Activated naive CD4-positive, alpha-beta T cell treated with anti-CD3 and anti-CD28 coated beads, Interleukin-2, amount 50 U/mL, for 16 hours (primary cell): ENCODE results near the gene NLK.
"Not testable (repeated sequence)": the region's sequence is repeated elsewhere in the genome, so short reads cannot be mapped to it uniquely, and the experiment has no call there.

ENCODE experiments used
- DNase-seq: peaks from one replicate; pipeline ENCODE4 v3.0.0-alpha.2; 2020

The NLK gene

DNA sequence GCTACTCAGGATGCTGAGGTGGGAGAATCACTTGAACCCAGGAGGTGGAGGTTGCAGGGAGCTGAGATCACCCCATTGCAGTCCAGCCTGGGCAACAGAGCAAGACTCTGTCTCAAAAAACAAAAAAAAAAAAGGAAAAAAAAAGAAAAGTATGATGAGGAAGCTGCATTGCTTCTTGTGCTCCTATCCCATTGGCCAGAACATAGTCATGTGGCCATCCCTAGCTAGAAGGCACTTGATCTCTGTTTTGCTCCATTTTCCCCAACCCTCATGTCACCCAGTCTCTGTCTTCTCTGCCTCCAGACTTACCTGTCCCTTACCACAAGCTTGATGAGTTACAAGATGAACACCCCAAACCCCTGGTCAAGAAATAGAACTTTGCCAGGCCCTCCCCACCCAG lies 163.8 kb downstream of the NLK start:
- DNase-seq, result no peak

DNA sequence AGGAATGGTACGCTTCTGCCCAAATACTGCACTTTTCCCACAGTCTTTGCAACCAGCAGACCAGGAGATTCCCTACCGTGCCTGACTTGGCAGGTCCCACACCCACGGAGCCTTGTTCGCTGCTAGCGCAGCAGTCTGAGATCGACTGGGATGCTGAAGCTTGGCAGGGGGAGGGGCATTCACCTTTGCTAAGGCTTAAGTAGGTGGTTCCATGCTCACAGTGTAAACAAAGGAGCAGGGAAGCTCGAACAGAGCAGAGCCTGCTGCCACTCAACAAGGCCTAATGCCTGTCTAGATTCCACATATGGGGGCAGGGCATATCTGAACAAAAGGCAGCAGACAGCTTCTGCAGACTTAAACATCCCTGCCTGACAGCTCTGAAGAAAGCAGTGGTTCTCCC lies 169.3 kb downstream of the NLK start:
- DNase-seq, result no peak

DNA sequence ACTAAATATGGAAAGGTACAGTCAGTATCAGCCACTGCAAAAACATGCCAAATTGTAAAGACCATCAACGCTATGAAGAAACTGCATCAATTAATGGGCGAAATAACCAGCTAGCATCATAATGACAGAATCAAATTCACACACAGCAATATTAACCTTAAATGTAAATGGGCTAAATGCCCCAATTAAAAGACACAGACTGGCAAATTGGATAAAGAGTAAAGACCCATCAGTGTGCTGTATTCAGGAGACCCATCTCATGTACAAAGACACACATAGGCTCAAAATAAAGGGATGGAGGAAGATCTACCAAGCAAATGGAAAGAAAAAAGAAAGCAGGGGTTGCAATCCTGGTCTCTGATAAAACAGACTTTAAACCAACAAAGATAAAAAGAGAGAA lies 171.1 kb downstream of the NLK start:
- DNase-seq, result not testable (repeated sequence)

DNA sequence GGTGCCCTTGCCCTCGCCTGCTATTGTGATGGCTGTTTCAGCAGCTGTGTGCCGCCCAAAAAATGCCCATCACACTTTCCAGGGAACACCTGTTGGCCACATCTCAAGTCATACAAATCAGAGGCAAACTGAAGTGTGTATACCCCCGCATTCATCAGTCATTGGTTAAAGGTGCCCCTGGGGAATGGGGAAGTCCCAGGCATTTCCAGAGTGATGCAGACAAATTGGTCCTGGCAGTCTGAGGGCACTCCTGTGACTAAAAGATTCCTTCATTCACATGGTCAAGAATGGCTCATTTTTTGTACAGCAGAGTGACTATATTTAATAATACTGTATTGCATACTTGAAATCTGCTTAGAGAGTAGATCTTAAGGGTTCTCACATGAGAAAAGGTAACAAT lies 173.6 kb downstream of the NLK start:
- no peak for DNase-seq

DNA sequence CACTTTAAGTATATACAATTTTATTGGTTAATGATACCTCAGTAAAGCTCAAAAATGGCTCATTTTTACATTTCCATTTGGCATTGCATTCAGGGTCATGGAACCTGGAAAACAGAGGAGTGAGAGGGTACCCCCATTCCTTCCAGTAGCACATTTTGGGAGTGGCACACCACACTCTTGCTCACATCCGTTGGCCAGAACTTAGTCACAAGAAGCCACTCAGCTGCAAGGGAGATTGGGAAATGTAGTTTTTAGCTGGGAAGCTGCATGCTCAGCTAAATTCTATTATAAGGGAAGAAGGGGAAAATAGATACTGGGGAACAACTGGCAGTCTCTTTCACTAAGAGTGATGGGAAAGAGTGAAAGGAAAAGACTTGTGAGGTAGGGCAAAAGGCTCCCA lies 174.1 kb downstream of the NLK start:
- no peak for DNase-seq

DNA sequence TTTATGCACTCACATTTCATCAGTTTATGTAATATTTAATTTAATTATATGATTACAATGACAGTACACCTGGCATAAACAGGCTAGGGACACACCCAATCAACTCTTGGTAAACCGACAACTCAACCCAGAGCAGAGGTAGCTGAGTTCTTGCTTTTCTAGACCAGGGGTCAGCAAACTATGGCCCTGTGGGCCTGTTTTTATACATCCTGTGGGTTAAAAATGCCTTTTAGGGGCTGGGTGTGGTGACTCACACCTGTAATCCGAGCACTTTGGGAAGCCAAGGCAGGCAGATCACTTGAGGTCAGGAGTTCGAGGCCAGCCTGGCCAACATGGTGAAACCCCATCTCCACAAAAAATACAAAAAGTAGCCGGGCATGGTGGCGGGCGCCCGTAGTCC lies 177.3 kb downstream of the NLK start:
- no peak for DNase-seq

DNA sequence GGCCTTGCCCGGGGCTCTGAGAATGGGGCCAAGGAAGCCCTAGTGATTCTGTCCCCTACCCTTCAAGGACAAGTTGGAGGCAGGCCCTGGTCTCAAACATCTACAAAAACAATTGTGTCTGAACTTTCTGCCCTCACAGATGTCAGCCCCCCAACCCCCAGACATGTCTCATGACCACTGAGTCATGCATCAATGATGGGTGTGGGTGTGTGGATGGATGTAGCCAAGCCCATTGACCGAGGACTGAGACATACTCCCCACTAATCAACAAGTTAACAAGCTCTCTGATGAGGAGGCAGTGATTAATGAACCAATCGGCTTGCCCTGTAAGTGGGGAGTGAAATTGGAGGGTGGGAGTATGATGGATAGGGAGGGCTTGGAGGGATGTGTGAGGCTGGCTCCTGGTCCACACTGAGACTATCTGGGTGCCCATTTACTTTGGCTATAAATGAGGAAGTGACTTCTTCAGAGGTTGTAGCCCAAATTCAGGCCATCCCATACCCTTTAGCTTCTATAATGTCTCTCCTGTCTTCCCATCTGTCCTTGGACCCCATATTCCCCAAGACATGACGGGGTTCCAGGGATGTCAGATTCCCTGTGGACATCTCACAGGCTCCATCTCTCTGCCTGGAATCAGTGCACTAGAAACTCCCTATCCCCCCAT lies 179.4 kb downstream of the NLK start:
- DNase-seq, result no peak

DNA sequence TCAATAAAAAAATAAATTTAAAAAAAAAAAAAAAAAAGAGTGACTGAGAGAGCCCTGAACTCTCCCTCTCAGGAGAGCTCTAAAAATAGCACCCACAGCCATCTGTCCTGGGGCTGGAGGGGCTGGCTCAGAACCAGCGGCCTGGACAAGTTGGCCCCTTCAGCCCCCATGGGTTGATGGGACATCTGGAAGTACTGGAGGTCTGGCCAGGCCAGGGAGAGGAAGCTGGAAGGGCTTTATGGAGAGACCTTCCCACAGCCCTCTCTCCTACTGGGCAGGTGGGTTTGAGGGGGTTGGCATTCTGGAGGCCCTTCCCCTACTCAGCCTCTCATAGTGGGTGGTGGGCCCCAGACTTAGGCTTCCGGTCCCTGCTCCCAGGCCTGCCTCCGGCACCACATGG lies 182.8 kb downstream of the NLK start:
- no peak for DNase-seq

DNA sequence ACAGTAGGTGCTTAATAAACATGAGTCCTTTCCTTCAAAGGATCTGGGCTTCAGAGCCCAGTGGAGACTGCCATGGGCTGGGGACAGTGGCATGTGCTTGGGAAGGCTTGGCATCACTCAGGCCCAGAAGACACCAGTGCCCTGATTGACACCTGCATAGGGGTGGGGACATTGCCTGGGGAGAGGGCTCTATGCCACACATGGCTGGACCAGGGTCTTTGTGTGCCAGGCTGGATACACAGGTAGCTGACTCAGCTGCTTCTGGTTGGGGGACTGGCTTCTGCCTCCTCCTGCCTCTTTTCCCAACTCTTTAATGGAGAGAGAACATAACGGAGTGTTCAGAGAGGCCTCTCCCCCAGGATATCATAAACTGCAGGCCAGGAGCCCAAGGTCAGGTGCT lies 183.4 kb downstream of the NLK start:
- no peak for DNase-seq

DNA sequence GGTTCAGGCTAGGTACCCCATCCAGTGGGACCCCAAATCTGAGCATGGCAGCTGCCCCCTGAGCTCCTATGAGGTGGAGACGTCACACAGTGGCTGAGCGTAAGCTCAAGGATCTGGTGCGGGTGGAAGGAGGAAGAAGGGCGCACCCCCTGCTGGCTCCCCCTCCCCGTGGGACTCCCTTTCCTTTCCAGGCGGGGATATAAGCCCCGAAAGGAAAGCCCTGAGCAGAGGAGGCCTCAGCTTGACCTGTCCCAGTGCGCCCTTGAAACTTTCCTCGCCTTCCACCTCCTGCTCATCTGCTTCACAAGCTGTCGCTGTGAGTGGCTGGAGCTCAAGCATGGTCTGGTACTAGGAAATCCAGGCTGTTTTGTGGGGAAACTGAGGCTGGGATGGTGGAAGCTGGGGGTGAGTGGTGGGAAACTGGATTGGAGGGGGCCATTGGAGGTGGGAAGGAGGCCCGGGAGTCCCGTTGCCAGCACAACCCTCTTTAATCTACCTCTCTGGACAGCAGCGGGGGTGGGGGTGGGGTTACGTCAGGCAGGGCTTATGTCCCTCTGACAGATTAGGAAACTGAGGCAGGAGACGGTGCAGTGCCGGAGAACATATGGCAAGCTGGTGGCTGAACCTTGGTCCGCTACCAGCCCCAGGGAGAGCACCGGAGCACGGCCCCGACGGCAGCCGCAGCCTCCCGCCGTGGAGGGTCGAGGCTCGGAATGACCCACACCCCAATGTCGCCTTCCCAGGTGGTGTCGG lies 184.3 kb downstream of the NLK start:
- DNase-seq, result no peak

DNA sequence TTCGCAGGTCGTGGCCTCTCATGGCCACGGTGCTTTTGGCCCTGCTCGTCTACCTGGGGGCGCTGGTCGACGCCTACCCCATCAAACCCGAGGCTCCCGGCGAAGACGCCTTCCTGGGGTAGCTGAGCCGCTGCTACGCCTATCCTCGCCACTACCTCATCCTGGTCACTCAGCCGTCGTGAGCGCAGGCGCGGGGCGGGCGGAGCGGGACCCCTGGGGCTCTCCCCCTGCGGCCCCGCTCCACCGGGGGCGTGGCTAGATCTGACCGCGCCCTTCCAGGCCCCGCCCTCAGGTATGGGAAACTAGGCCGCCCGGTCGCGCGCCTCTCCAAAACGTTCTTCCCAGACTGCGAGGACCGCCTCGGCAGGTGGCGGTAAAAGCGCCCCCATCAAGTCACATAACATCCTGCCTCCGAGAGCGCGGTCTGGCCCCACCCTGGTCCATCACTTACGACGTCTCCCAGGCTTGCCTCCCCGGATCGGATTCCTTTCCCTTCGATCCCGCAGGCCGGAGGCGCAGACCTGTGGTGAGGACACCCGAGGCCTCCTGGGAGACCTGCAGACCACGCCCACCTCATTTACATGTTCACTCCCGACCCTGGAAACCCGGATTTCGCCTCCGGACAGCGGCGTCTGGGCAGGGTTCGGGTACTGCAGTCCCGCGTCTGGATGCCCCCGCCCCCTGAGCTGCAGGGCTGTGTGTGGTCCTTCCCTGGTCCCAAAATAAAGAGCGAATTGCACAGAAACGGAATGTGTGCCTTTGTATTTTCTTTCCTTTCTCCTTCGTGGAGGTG lies 185.0 kb downstream of the NLK start:
- DNase-seq, result peak; percentile 19

DNA sequence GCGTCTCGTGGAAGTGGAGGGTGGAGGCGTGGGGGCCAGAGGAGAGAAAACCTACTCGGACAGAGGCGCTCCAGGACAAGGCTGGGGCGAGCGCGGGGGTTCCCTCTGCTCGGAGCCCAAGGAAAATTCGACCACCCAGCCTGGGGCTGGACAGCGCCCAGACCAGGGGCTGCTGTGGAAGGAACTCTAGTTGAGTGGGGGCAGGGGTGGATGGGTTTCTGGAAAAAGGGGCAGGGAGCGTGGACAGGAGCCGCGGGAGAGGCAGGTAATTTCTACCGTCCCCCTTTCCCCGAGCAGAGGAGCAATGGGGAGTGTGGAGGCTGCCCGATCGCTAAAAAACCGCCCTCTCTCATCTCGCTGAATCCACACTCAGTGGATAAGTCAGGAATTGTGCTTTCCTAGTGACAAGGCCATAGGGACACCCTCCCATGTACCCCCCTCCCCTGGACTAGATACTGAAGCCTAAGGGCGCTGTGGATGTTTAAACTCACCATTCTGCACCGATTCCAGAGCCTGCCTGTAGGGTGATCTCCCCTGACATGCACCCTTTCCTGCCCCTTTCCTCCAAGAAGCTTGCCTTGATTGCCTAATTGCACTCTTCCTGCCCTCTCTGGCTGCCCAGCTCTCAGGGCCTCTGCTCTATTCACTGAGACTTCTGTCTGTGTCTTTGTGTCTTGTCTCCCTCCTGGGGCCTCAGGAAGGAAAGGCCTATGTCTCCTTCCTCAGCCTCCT lies 185.8 kb downstream of the NLK start:
- DNase-seq, result no peak

DNA sequence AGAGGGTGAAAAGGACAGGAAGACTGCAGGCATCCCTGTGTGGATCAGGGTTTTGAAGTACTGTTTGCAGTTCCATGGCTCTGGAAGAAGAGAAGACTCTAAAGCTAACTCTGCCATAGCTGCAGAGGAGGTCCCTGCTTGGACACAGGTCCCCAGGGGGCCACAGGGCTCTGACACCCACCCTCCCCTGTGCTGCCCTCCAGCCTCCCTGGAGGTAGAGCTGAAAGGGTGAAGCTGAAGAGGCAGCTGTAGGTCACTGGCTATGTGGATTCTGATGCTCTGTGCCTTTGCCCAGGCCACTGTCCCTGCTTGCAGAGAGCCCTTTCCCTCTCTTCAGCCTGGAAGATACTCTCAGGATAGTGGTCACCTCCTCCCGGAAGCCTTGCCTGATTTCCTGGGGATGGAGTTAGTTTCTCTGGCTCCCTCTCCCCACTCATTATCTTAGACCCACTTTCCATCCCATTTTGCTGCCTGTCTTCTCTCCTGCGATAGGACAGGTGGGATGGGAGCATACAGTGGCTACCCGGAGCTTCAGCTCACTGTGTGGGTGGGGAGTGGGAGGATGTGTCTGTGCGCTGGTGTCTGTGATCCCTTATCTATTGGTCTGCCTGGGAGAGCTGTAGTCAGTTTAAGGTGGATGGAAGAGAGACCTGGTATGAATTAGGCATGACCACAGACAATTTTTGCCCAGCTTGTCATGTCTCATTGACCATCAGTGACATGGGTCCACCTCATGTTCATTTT lies 186.7 kb downstream of the NLK start:
- no peak for DNase-seq

DNA sequence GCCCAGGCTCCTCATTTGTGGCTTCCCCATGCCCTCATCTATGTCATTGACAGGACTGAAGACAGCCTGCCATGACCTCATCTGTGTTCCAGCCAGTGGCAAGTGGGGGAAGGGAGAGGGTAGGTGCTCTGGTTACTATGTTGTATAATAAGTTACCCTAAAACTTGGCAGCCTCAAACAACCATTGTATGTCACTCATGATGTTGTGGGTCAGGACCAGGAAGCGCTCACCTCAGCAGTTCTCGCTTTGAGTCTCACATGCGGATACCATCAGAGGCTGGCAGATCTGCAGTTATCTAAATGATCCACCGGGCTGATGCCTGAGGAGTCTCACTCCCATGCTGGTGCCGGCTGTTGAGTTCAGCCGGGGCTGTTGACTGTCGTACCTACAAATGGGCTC lies 187.5 kb downstream of the NLK start:
- no peak for DNase-seq

DNA sequence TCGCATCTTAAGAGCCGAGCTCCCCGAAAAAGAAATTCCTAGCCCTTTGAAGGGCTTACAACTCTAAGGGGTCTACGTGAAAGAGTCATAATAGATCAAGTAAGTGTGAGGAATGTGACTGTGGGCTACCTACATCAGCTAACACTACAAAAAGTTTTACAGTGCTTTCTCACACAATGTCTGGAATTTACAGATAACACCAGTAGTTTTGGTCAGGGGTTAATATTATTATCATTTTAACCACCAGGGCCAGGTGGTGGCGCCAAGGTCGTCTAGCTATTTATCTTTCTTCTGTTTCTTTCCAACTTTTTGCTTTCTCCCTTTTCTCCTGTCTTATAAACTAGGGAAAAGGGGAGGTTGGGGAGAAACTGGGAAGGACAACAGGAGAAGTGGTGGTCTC lies 188.1 kb downstream of the NLK start:
- DNase-seq, result not testable (repeated sequence)

DNA sequence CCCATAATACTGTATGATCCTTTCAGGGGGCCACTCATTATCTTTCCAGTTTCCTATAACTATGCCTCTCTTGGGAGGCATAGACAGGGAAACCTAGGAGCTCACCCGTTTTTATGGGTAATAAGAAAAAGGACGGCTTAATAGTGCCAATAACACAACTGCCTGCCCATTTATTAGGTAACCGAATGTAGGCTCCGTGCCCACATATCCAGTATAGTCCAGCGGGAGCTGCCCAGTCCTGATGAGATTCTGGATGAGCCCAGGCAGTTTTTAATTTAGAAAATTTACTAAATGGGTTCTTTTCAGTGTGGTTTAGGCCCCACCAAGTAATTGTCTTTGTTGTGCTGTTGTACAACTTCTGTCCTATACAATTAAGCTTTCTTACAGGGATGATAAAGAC lies 189.1 kb downstream of the NLK start:
- DNase-seq, result not testable (repeated sequence)

DNA sequence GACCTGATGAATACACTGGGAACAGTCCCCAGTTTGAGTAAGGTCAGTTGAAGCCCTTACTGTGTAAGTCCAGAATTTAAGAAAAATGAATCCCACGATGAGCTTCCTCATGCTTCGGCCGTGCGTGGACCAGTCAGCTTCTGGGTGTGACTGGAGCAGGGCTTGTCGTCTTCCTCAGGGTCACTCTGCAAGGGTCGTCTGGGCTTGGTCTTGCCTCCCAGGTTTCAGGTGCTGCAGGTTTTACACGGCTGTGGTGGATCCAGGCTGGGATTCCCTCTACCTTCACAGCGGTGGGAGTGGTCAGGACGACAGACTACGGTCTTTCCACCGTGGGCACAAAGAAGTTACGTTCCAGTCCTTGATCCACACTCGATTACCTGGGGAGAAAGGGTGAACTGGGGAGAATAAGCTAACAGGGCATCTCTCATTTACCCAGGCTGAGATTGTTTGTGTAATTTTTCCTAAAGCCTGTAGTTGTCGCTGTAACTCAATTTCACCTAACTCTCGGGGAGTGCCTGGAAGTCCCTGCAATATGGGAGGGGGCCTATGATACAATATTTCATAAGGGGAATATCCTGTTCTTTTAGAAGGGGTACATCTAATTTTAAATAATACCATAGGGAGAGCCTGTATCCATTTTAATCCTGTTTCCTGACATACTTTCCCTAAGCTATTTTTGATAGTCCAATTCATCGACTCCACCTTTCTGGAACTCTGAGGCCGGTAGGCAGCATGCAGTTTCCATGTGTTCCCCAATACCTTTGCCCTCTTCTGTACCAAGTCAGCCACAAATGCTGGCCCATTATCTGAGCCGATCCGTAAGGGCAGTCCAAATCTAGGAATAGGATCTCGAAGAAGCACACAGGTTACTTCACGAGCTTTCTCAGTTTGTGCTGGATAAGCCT lies 190.7 kb downstream of the NLK start:
- not testable (repeated sequence) for DNase-seq

DNA sequence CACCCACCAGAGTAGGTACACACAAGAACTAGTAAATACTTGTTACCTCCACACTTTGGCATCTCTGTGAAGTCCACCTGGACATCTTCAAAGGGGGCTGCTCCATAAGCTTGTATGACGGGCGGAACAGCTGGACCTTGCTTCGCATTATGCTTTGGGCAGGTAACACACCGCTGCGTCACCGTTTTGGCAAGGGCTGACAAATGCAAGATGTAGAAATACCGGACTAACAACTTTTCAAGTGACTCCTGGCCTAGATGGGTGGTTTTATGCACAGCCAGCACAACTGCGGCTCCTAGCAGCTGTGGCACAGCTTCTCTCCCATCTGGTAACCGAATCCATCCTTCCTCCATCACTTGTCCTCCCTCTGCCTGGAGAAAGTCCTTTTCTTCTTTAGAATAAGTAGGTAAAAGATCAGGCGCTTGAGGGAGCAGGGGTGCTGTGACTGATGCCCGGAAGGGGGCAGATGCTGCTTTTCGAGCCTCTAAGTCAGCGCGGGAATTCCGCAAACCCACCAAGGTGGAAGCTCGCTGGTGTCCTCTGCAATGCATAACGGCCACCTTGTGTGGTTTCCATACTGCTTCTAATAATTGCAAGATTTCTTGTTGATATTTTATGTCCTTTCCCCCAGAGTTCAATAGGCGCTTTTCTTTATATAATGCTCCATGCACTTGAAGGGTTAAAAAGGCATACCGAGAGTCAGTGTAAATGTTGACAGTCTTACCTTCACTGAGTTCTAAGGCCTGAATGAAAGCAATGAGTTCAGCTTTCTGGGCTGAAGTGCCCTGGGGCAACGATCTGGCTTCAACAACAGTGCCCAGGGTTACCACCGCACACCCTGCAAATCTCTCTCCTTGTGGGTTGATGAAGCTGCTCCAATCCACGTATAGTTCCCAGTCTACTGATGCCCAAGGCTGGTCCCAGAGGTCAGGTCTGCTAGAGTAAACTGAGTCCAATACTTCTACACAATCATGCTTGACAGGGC lies 191.7 kb downstream of the NLK start:
- not testable (repeated sequence) for DNase-seq

DNA sequence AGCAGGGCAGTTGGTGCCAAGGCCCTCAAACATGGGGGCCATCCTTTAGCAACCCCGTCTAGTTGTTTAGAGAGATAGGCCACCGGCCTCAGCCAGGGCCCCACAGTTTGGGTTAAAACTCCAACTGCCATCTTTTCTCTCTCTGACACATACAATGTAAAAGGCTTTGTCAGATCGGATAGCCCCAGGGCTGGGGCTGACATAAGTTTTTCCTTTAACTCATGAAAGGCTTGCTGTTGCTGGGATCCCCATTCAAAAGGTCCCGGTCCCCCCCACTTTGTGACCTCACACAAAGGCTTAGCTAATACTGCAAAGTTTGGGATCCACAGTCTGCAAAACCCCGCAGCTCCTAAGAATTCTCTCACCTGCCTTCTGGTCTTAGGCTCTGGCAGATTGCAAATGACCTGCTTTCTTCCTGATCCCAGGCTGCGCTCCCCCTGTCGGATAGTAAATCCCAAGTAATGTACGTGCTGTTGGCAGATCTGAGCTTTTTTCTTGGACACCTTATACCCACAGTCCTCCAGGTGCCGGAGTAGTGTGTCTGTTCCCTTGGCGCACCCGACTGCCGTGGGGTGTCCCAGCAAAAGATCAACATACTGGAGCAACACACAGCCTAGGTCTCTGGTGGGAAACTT lies 192.7 kb downstream of the NLK start:
- DNase-seq, result not testable (repeated sequence)
